WTC11 (cell line): Measurements from ENCODE around the gene USP38. TPM values are rescaled to one million over a fixed set of nuclear protein-coding genes. Genes with fewer than 3 reads are reported as not detected.

ENCODE experiments used
- ATAC-seq: fragments of 200-7000 bp; cut with Tn5 transposase; 2 replicates; pipeline ENCODE4 v1.10.0; 2021; ENCODE audit warnings: mild to moderate bottlenecking, moderate library complexity
- CTCF ChIA-PET: fragments of 300-600 bp; sonication (Branson Sonifier 250); formaldehyde crosslinking; loops from one replicate; lab custom pipeline; 2021; ENCODE audit warnings: antibody characterized with exemption; lab: Charles Lee
- POLR2A ChIA-PET: fragments of 350-600 bp; sonication (Branson Sonifier 250); formaldehyde crosslinking; loops from one replicate; lab custom pipeline; 2021; ENCODE audit warnings: antibody characterized with exemption; lab: Charles Lee
- DNase-seq: peaks from one replicate; pipeline ENCODE4 v3.0.0; 2021; ENCODE audit warnings: low spot score
- H3K27ac Mint-ChIP-seq: 2 replicates; pipeline ENCODE4 v1.8.0; 2021; ENCODE audit warnings: mixed read lengths
- H3K27me3 Mint-ChIP-seq: 2 replicates; pipeline ENCODE4 v1.8.0; 2021; ENCODE audit warnings: low read depth, mild to moderate bottlenecking, moderate library complexity, mixed read lengths
- H3K36me3 Mint-ChIP-seq: 2 replicates; pipeline ENCODE4 v1.8.0; 2021; ENCODE audit warnings: mixed read lengths
- H3K4me1 Mint-ChIP-seq: 2 replicates; pipeline ENCODE4 v1.8.0; 2022; ENCODE audit warnings: mixed read lengths
- H3K4me3 Mint-ChIP-seq: 2 replicates; pipeline ENCODE4 v1.8.0; 2021; ENCODE audit warnings: mild to moderate bottlenecking, moderate library complexity, mixed read lengths
- H3K9me3 Mint-ChIP-seq: 2 replicates; pipeline ENCODE4 v1.8.0; 2021; ENCODE audit warnings: mixed read lengths
- ATF1 ChIP-seq: sonication (generic); formaldehyde crosslinking; IDR thresholded peaks from 2 replicates; pipeline ENCODE4 v1.8.1; 2023; ENCODE audit warnings: mild to moderate bottlenecking, moderate library complexity, missing genetic modification reagents
- CREM ChIP-seq: sonication (generic); formaldehyde crosslinking; IDR thresholded peaks from 2 replicates; pipeline ENCODE4 v1.8.1; 2022; ENCODE audit warnings: mild to moderate bottlenecking, missing genetic modification reagents, moderate library complexity
- FOXK1 ChIP-seq: sonication (generic); formaldehyde crosslinking; IDR thresholded peaks from 2 replicates; pipeline ENCODE4 v1.8.0; 2022; ENCODE audit warnings: mild to moderate bottlenecking, moderate library complexity, missing genetic modification reagents
- GTF2I ChIP-seq: fragments of 250-450 bp; sonication (Bioruptor Pico); conservative IDR thresholded peaks from 2 replicates; pipeline ENCODE4 v1.4.0; 2021; ENCODE audit warnings: mild to moderate bottlenecking
- MXD4 ChIP-seq: fragments of 250-450 bp; sonication (Bioruptor Pico); IDR thresholded peaks from 2 replicates; pipeline ENCODE4 v1.8.0; 2021; ENCODE audit warnings: mild to moderate bottlenecking, moderate library complexity, borderline replicate concordance
- MYBL2 ChIP-seq: sonication (generic); formaldehyde crosslinking; IDR thresholded peaks from 2 replicates; pipeline ENCODE4 v1.8.1; 2023; ENCODE audit warnings: mild to moderate bottlenecking, moderate library complexity, missing genetic modification reagents
- NFATC4 ChIP-seq: fragments of 250-450 bp; sonication (Bioruptor Pico); IDR thresholded peaks from 2 replicates; pipeline ENCODE4 v1.9.0; 2021; ENCODE audit warnings: mild to moderate bottlenecking
- OVOL2 ChIP-seq: fragments of 250-450 bp; sonication (Bioruptor Pico); IDR thresholded peaks from 2 replicates; pipeline ENCODE4 v1.9.0; 2021; ENCODE audit warnings: mild to moderate bottlenecking, borderline replicate concordance
- PRRX2 ChIP-seq: fragments of 250-450 bp; sonication (Bioruptor Pico); IDR thresholded peaks from 2 replicates; pipeline ENCODE4 v1.8.0; 2021; ENCODE audit warnings: mild to moderate bottlenecking
- SMAD4 ChIP-seq: sonication (generic); formaldehyde crosslinking; IDR thresholded peaks from 2 replicates; pipeline ENCODE4 v1.8.0; 2022; ENCODE audit warnings: mild to moderate bottlenecking, missing genetic modification reagents
- SOX15 ChIP-seq: fragments of 250-450 bp; sonication (Bioruptor Pico); IDR thresholded peaks from 2 replicates; pipeline ENCODE4 v1.9.0; 2021; ENCODE audit warnings: mild to moderate bottlenecking
- TEAD1 ChIP-seq: sonication (generic); formaldehyde crosslinking; IDR thresholded peaks from 2 replicates; pipeline ENCODE4 v1.8.0; 2022; ENCODE audit warnings: mild to moderate bottlenecking, missing genetic modification reagents
- TEAD4 ChIP-seq: sonication (generic); formaldehyde crosslinking; IDR thresholded peaks from 2 replicates; pipeline ENCODE4 v1.8.0; 2022; ENCODE audit warnings: mild to moderate bottlenecking, missing genetic modification reagents
- ZBTB21 ChIP-seq: sonication (generic); formaldehyde crosslinking; IDR thresholded peaks from 2 replicates; pipeline ENCODE4 v1.8.1; 2023; ENCODE audit warnings: mild to moderate bottlenecking, missing genetic modification reagents, borderline replicate concordance
- ZNF219 ChIP-seq: sonication (generic); formaldehyde crosslinking; IDR thresholded peaks from 2 replicates; pipeline ENCODE4 v1.8.0; 2023; ENCODE audit warnings: missing genetic modification reagents, mild to moderate bottlenecking, borderline replicate concordance
- total RNA-seq: library from RNA; stranded (reverse); gene quantifications from 3 replicates; pipeline ENCODE4 v1.2.3, GENCODE V29; 2021
- TF ChIP-seq, protein P1 (sequence below): sonication (generic); formaldehyde crosslinking; IDR thresholded peaks from 2 replicates; pipeline ENCODE4 v1.8.0; 2022; ENCODE audit warnings: mild to moderate bottlenecking, missing genetic modification reagents
- TF ChIP-seq, protein P2 (sequence below): sonication (generic); formaldehyde crosslinking; IDR thresholded peaks from 2 replicates; pipeline ENCODE4 v1.8.1; 2023; ENCODE audit warnings: mild to moderate bottlenecking, missing genetic modification reagents
- TF ChIP-seq, protein P3 (sequence below): sonication (generic); formaldehyde crosslinking; IDR thresholded peaks from 2 replicates; pipeline ENCODE4 v1.8.0; 2023; ENCODE audit warnings: missing genetic modification reagents, mild to moderate bottlenecking, borderline replicate concordance
- TF ChIP-seq, protein P4 (sequence below): sonication (generic); formaldehyde crosslinking; IDR thresholded peaks from 2 replicates; pipeline ENCODE4 v1.8.1; 2023; ENCODE audit warnings: mild to moderate bottlenecking, moderate library complexity, missing genetic modification reagents
- TF ChIP-seq, protein P5 (sequence below): sonication (generic); formaldehyde crosslinking; conservative IDR thresholded peaks from 2 replicates; pipeline ENCODE4 v1.8.1; 2023; ENCODE audit warnings: mild to moderate bottlenecking, low read depth, missing genetic modification reagents, moderate library complexity

Gene USP38
- total RNA-seq, 1 experiment from 2014 or later: 10.3 TPM

DNA sequence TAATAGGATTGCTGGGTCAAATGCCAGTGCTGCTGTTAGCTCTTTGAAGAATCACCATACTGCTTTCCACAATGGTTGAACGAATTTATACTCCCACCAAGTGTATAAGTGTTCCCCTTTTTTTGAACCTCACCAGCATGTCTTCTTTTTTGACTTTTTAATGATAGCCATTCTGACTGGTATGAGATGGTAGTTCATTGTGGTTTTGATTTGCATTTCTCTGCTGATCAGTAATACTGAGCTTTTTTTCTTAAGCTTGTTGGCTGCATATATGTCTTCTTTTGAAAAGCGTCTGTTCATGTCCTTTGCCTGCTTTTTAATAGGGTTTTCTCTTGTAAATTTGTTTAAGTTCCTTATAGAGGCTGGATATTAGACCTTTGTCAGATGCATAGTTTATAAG, 14.8 kb downstream of the USP38 start:
- ChIA-PET CTCF (no interaction called here), POLR2A (no interaction called here)
- Mint-ChIP-seq H3K9me3 (no peaks in the 10 kb centered on the region), H3K4me1 (no peaks in the 10 kb centered on the region), H3K4me3 (no peak overlapping the region), H3K36me3 (peaks cover 52% of the 10 kb centered on the region), H3K27ac (no peak overlapping the region), H3K27me3 (no peaks in the 10 kb centered on the region)
- ATAC-seq: no peak
- TF ChIP-seq ZBTB21 (CRISPR knock-in tag): no peak
- TF ChIP-seq CREM (CRISPR knock-in tag): no peak
- no peak for TF ChIP-seq ATF1 (CRISPR knock-in tag)
- TF ChIP-seq, protein P1, sequence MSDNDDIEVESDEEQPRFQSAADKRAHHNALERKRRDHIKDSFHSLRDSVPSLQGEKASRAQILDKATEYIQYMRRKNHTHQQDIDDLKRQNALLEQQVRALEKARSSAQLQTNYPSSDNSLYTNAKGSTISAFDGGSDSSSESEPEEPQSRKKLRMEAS (CRISPR knock-in tag): no peak
- no peak for TF ChIP-seq OVOL2 (CRISPR knock-in tag)
- TF ChIP-seq, protein P2, sequence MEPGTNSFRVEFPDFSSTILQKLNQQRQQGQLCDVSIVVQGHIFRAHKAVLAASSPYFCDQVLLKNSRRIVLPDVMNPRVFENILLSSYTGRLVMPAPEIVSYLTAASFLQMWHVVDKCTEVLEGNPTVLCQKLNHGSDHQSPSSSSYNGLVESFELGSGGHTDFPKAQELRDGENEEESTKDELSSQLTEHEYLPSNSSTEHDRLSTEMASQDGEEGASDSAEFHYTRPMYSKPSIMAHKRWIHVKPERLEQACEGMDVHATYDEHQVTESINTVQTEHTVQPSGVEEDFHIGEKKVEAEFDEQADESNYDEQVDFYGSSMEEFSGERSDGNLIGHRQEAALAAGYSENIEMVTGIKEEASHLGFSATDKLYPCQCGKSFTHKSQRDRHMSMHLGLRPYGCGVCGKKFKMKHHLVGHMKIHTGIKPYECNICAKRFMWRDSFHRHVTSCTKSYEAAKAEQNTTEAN (CRISPR knock-in tag): no peak
- TF ChIP-seq, all 79 proteins: peak for 0
- no peak for DNase-seq

DNA sequence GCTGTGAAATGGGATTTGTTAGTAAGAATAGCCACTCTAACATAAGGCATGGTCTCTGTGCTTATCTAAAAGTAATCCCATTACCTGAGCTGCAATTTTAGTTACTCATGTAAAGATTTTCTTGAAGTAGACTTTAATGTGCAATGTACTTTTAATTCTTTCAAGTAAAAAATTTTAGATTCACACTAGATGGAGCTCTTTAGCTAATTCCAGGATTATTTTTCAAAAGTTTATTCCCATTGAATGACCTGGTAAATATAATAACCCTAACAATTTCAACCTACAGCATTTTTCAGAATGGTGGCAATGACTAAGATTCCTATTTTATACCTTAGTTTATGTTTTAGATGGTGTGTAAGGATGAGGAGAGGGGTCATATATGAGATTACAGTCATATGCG, 18.1 kb downstream of the USP38 start:
- H3K27ac Mint-ChIP-seq: no peak overlapping the region
- no peaks in the 10 kb centered on the region for H3K27me3 Mint-ChIP-seq
- no peak for ATAC-seq
- TF ChIP-seq PRRX2: no peak
- TF ChIP-seq, protein P3, sequence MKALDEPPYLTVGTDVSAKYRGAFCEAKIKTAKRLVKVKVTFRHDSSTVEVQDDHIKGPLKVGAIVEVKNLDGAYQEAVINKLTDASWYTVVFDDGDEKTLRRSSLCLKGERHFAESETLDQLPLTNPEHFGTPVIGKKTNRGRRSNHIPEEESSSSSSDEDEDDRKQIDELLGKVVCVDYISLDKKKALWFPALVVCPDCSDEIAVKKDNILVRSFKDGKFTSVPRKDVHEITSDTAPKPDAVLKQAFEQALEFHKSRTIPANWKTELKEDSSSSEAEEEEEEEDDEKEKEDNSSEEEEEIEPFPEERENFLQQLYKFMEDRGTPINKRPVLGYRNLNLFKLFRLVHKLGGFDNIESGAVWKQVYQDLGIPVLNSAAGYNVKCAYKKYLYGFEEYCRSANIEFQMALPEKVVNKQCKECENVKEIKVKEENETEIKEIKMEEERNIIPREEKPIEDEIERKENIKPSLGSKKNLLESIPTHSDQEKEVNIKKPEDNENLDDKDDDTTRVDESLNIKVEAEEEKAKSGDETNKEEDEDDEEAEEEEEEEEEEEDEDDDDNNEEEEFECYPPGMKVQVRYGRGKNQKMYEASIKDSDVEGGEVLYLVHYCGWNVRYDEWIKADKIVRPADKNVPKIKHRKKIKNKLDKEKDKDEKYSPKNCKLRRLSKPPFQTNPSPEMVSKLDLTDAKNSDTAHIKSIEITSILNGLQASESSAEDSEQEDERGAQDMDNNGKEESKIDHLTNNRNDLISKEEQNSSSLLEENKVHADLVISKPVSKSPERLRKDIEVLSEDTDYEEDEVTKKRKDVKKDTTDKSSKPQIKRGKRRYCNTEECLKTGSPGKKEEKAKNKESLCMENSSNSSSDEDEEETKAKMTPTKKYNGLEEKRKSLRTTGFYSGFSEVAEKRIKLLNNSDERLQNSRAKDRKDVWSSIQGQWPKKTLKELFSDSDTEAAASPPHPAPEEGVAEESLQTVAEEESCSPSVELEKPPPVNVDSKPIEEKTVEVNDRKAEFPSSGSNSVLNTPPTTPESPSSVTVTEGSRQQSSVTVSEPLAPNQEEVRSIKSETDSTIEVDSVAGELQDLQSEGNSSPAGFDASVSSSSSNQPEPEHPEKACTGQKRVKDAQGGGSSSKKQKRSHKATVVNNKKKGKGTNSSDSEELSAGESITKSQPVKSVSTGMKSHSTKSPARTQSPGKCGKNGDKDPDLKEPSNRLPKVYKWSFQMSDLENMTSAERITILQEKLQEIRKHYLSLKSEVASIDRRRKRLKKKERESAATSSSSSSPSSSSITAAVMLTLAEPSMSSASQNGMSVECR (CRISPR knock-in tag): no peak
- no peak for TF ChIP-seq MXD4 (CRISPR knock-in tag)
- TF ChIP-seq NFATC4: no peak
- TF ChIP-seq GTF2I (CRISPR knock-in tag): no peak
- TF ChIP-seq ZNF219 (CRISPR knock-in tag): no peak
- TF ChIP-seq ZBTB21 (CRISPR knock-in tag): no peak
- no peak for TF ChIP-seq TEAD4
- TF ChIP-seq MYBL2 (CRISPR knock-in tag): no peak
- TF ChIP-seq SOX15 (CRISPR knock-in tag): no peak
- TF ChIP-seq FOXK1 (CRISPR knock-in tag): no peak
- no peak for TF ChIP-seq SMAD4 (CRISPR knock-in tag)
- TF ChIP-seq, protein P4, sequence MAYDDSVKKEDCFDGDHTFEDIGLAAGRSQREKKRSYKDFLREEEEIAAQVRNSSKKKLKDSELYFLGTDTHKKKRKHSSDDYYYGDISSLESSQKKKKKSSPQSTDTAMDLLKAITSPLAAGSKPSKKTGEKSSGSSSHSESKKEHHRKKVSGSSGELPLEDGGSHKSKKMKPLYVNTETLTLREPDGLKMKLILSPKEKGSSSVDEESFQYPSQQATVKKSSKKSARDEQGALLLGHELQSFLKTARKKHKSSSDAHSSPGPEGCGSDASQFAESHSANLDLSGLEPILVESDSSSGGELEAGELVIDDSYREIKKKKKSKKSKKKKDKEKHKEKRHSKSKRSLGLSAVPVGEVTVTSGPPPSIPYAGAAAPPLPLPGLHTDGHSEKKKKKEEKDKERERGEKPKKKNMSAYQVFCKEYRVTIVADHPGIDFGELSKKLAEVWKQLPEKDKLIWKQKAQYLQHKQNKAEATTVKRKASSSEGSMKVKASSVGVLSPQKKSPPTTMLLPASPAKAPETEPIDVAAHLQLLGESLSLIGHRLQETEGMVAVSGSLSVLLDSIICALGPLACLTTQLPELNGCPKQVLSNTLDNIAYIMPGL: no peak
- TF ChIP-seq, protein P5, sequence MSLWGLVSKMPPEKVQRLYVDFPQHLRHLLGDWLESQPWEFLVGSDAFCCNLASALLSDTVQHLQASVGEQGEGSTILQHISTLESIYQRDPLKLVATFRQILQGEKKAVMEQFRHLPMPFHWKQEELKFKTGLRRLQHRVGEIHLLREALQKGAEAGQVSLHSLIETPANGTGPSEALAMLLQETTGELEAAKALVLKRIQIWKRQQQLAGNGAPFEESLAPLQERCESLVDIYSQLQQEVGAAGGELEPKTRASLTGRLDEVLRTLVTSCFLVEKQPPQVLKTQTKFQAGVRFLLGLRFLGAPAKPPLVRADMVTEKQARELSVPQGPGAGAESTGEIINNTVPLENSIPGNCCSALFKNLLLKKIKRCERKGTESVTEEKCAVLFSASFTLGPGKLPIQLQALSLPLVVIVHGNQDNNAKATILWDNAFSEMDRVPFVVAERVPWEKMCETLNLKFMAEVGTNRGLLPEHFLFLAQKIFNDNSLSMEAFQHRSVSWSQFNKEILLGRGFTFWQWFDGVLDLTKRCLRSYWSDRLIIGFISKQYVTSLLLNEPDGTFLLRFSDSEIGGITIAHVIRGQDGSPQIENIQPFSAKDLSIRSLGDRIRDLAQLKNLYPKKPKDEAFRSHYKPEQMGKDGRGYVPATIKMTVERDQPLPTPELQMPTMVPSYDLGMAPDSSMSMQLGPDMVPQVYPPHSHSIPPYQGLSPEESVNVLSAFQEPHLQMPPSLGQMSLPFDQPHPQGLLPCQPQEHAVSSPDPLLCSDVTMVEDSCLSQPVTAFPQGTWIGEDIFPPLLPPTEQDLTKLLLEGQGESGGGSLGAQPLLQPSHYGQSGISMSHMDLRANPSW (CRISPR knock-in tag): no peak
- no peak for TF ChIP-seq TEAD1 (CRISPR knock-in tag)
- H3K9me3 Mint-ChIP-seq: no peaks in the 10 kb centered on the region
- no peak for DNase-seq
- H3K36me3 Mint-ChIP-seq: peaks cover 62% of the 10 kb centered on the region
- ChIA-PET POLR2A (no interaction called here), CTCF (no interaction called here)
- no peaks in the 10 kb centered on the region for H3K4me1 Mint-ChIP-seq
- H3K4me3 Mint-ChIP-seq: no peak overlapping the region
